ENCODE results near the gene PHC3.

PHC3 gene, protein sequence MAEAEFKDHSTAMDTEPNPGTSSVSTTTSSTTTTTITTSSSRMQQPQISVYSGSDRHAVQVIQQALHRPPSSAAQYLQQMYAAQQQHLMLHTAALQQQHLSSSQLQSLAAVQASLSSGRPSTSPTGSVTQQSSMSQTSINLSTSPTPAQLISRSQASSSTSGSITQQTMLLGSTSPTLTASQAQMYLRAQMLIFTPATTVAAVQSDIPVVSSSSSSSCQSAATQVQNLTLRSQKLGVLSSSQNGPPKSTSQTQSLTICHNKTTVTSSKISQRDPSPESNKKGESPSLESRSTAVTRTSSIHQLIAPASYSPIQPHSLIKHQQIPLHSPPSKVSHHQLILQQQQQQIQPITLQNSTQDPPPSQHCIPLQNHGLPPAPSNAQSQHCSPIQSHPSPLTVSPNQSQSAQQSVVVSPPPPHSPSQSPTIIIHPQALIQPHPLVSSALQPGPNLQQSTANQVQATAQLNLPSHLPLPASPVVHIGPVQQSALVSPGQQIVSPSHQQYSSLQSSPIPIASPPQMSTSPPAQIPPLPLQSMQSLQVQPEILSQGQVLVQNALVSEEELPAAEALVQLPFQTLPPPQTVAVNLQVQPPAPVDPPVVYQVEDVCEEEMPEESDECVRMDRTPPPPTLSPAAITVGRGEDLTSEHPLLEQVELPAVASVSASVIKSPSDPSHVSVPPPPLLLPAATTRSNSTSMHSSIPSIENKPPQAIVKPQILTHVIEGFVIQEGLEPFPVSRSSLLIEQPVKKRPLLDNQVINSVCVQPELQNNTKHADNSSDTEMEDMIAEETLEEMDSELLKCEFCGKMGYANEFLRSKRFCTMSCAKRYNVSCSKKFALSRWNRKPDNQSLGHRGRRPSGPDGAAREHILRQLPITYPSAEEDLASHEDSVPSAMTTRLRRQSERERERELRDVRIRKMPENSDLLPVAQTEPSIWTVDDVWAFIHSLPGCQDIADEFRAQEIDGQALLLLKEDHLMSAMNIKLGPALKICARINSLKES
- long read RNA-seq, full-length matches to known transcripts, result 4 of 33 reads
- long read RNA-seq, partial matches to known transcripts, result 6 of 33 reads
- long read RNA-seq, other reads (novel, unspliced or antisense), result 23 of 33 reads

DNA sequence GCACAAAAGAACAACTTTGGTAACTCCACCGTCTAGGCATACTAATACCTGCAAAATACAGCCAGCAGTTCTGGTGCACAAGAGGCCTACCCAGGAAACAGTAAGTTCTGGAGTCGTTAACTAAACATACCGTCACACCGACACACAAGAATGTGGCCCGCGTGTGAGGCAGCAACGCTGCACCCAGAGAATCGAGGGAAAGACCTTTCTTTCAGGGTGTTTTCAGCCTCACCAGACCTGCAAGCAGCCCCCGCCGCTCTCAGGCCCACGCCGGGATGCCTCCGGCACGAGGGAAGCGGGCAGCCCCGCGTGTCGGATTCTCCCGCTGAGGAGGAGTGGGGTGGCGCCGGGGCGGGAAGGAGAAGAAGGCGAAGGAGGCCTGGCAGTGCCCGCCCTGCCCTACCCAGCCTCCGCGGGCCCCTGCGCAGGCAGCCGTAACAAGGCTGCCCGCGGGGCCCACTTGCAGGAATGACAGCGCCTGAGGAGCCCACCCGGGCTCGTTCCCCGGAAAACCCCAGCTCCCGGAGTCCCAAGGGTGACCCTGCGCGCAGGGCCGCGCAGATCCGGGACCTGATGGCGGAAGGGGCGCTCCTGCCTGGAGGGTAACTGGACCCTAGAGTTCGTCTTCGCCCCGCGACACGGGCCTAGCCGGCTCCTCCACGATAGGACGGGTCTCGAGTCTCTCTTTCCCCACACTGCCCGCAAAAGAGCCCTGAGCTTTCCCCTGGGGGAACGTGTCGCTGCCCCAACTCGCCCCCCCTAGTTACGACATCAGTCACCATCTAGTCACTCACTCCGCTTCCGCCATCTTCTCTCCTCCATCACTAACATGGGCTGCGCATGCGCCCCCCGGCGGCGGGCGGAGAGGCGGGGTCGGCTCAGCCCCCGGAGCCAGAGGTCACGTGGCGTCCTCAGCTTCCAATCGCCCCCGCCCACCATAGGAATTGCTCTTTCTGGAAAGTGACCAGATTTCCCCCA is at the start of gene PHC3:
Gene PHC3, minus strand, starts transcription at position 826 of the 978 bp plus-strand sequence. Its CDS starts 18 bp downstream, at position 808.
- no peaks in the 10 kb centered on the region for H3K27me3 ChIP-seq (ENCODE audit: insufficient read depth, poor library complexity, severe bottlenecking)
- H3K27ac ChIP-seq (replicated peaks), result peak within 1 kb of the TSS; percentile 97
- peak; percentile 87 for TF ChIP-seq POLR2AphosphoS5 (IDR thresholded peaks at IDR 0.05; ENCODE audit: low read depth)
- TF ChIP-seq SPI1 (IDR thresholded peaks at IDR 0.05; ENCODE audit: borderline replicate concordance, low read depth), result no peak
- TF ChIP-seq, protein P1, sequence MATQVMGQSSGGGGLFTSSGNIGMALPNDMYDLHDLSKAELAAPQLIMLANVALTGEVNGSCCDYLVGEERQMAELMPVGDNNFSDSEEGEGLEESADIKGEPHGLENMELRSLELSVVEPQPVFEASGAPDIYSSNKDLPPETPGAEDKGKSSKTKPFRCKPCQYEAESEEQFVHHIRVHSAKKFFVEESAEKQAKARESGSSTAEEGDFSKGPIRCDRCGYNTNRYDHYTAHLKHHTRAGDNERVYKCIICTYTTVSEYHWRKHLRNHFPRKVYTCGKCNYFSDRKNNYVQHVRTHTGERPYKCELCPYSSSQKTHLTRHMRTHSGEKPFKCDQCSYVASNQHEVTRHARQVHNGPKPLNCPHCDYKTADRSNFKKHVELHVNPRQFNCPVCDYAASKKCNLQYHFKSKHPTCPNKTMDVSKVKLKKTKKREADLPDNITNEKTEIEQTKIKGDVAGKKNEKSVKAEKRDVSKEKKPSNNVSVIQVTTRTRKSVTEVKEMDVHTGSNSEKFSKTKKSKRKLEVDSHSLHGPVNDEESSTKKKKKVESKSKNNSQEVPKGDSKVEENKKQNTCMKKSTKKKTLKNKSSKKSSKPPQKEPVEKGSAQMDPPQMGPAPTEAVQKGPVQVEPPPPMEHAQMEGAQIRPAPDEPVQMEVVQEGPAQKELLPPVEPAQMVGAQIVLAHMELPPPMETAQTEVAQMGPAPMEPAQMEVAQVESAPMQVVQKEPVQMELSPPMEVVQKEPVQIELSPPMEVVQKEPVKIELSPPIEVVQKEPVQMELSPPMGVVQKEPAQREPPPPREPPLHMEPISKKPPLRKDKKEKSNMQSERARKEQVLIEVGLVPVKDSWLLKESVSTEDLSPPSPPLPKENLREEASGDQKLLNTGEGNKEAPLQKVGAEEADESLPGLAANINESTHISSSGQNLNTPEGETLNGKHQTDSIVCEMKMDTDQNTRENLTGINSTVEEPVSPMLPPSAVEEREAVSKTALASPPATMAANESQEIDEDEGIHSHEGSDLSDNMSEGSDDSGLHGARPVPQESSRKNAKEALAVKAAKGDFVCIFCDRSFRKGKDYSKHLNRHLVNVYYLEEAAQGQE (IDR thresholded peaks at IDR 0.05; ENCODE audit: insufficient replicate concordance, low read depth), result peak; percentile 27
- peak within 1 kb of the TSS; percentile 77 for H3K4me3 ChIP-seq (replicated peaks; ENCODE audit: insufficient read depth, low read length)
- DNase-seq (ENCODE audit: low read depth in 1 of 2, low spot score in 1 of 2), result peak; percentile 90 to 93

- no peak for DNase-seq (ENCODE audit: low read depth in 1 of 2, low spot score in 1 of 2)
- H3K27ac ChIP-seq (replicated peaks), result no peak overlapping the region
- no peaks in the 10 kb centered on the region for H3K27me3 ChIP-seq (ENCODE audit: insufficient read depth, poor library complexity, severe bottlenecking)
- no peak overlapping the region for H3K4me3 ChIP-seq (replicated peaks; ENCODE audit: insufficient read depth, low read length)
- no peak for TF ChIP-seq SPI1 (IDR thresholded peaks at IDR 0.05; ENCODE audit: borderline replicate concordance, low read depth)
- TF ChIP-seq, protein P1 (IDR thresholded peaks at IDR 0.05; ENCODE audit: insufficient replicate concordance, low read depth), result no peak
- TF ChIP-seq GABPA (IDR thresholded peaks at IDR 0.05; ENCODE audit: low read depth), result no peak
- no peak for TF ChIP-seq CTCF (IDR thresholded peaks at IDR 0.05; ENCODE audit: insufficient read depth, low read length)
- TF ChIP-seq POLR2AphosphoS5 (IDR thresholded peaks at IDR 0.05; ENCODE audit: low read depth), result no peak
Measured at GRCh38 chr3:170228093-170228766, 46.7 kb upstream of the PHC3 start.

DNA sequence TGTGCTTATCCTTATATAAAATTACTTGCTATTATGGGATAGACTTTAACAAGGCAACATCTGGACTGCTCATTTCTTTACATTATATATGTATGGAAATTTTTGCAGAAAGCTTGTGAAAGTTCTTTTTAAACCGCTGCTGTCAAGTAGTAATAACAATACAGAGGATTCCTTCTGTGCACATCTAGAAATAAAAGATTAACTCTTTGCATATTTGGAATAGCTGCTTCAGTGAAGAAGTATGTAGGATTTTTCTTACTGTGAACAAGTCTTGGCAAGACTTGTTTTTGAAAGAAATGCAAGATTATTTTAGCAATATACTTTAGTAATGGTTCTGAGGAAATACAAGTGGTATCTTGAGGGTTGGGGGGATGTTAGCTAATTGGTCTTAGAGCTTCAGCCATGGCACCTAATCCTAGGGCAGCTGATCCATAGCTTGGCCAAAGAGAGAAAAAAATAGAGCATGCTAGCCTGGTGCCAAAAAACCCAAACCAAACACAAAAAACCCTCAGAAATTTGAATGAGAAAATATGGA is 45.0 kb upstream of the PHC3 start:
- no peak for DNase-seq (ENCODE audit: low read depth in 1 of 2, low spot score in 1 of 2)
- H3K27ac ChIP-seq (replicated peaks), result no peak overlapping the region
- TF ChIP-seq POLR2AphosphoS5 (IDR thresholded peaks at IDR 0.05; ENCODE audit: low read depth) (no peak), GABPA (IDR thresholded peaks at IDR 0.05; ENCODE audit: low read depth) (no peak), SPI1 (IDR thresholded peaks at IDR 0.05; ENCODE audit: borderline replicate concordance, low read depth) (no peak), CTCF (IDR thresholded peaks at IDR 0.05; ENCODE audit: insufficient read depth, low read length) (no peak)
- TF ChIP-seq, protein P1 (IDR thresholded peaks at IDR 0.05; ENCODE audit: insufficient replicate concordance, low read depth), result no peak
- H3K4me3 ChIP-seq (replicated peaks; ENCODE audit: insufficient read depth, low read length), result no peak overlapping the region
- H3K27me3 ChIP-seq (ENCODE audit: insufficient read depth, poor library complexity, severe bottlenecking), result no peaks in the 10 kb centered on the region

Measured in HL-60 (cell line).